Lower lobe of right lung (tissue), 2 donors: ENCODE measurements around the gene PRDM16. TPM values are rescaled to one million over a fixed set of nuclear protein-coding genes. Genes with fewer than 3 reads are reported as not detected.

Source experiments
- ATAC-seq, 2 donors: fragments of 200-7000 bp; cut with Tn5 transposase; one replicate each; pipeline ENCODE4 v1.9.1; 2020 to 2022; ENCODE audit warnings: mild to moderate bottlenecking in 2 of 2, moderate library complexity in 2 of 2
- DNase-seq: peaks from one replicate; pipeline ENCODE4 v3.0.0-alpha.2; 2020
- H3K27ac ChIP-seq: fragments of 200-600 bp; one replicate; pipeline ENCODE4 v1.8.0; 2022
- H3K27me3 ChIP-seq: fragments of 200-600 bp; one replicate; pipeline ENCODE4 v1.8.0; 2022; ENCODE audit warnings: low read depth
- H3K36me3 ChIP-seq: fragments of 200-600 bp; one replicate; pipeline ENCODE4 v1.8.0; 2022; ENCODE audit warnings: mild to moderate bottlenecking
- H3K4me1 ChIP-seq: fragments of 200-600 bp; one replicate; pipeline ENCODE4 v1.8.0; 2022
- H3K4me3 ChIP-seq: fragments of 200-600 bp; one replicate; pipeline ENCODE4 v1.8.0; 2022; ENCODE audit warnings: mild to moderate bottlenecking
- H3K9me3 ChIP-seq: fragments of 200-600 bp; one replicate; pipeline ENCODE4 v1.8.0; 2022
- CTCF ChIP-seq: fragments of 200-600 bp; IDR thresholded peaks from one replicate; pipeline ENCODE4 v1.8.0; 2022; ENCODE audit warnings: antibody characterized with exemption, mild to moderate bottlenecking
- intact Hi-C: fragments of 100-400 bp; cut with DNase I; formaldehyde crosslinking; loops from one replicate; pipeline ENCODE4 v1.11.0; 2022
- total RNA-seq: library from RNA; stranded (reverse); fragmentation: NEBNext Ultra II Directional; extraction: Animal tissue kit (Norgen Biotek cat#: 25700); gene quantifications from one replicate; pipeline ENCODE4 v1.2.1, GENCODE V29; 2021
- donor health status: DM: no; HTN: yes; CAD: no; lungs with severe emphysema.

PRDM16 gene
- total RNA-seq, 1 donor from 2014 or later = 19.2 TPM

GRCh38 chr1:3121401-3122210 is 52.6 kb downstream of the PRDM16 start:
- DNase-seq (no peak), ATAC-seq (no peak)
- H3K4me3 ChIP-seq = no peak overlapping the region
- H3K27ac ChIP-seq = no peak overlapping the region
- intact Hi-C loops = no loop called here
- no peaks in the 10 kb centered on the region for H3K9me3 ChIP-seq
- H3K4me1 ChIP-seq = peaks cover 4% of the 10 kb centered on the region
- H3K36me3 ChIP-seq = no peaks in the 10 kb centered on the region
- H3K27me3 ChIP-seq = peaks cover 5% of the 10 kb centered on the region
- TF ChIP-seq CTCF = no peak

GRCh38 chr1:3122311-3122710 is 53.3 kb downstream of the PRDM16 start:
- no peak for TF ChIP-seq CTCF
- H3K4me1 ChIP-seq = peaks cover 11% of the 10 kb centered on the region
- DNase-seq = no peak
- peaks cover 5% of the 10 kb centered on the region for H3K27me3 ChIP-seq
- H3K36me3 ChIP-seq = no peaks in the 10 kb centered on the region
- H3K27ac ChIP-seq = no peak overlapping the region
- H3K4me3 ChIP-seq = no peak overlapping the region
- no peaks in the 10 kb centered on the region for H3K9me3 ChIP-seq
- intact Hi-C loops = no loop called here
- ATAC-seq = no peak

GRCh38 chr1:3124246-3124645 is 55.2 kb downstream of the PRDM16 start:
- no peak overlapping the region for H3K27ac ChIP-seq
- TF ChIP-seq CTCF = no peak
- H3K4me3 ChIP-seq = no peak overlapping the region
- peaks cover 24% of the 10 kb centered on the region for H3K4me1 ChIP-seq
- intact Hi-C loops = no loop called here
- DNase-seq = no peak
- ATAC-seq = no peak
- H3K27me3 ChIP-seq = peaks cover 5% of the 10 kb centered on the region
- H3K36me3 ChIP-seq = no peaks in the 10 kb centered on the region
- H3K9me3 ChIP-seq = no peaks in the 10 kb centered on the region

GRCh38 chr1:3125078-3125477 is 56.1 kb downstream of the PRDM16 start:
- ATAC-seq (no peak), DNase-seq (no peak)
- peaks cover 24% of the 10 kb centered on the region for H3K4me1 ChIP-seq
- H3K4me3 ChIP-seq = no peak overlapping the region
- H3K36me3 ChIP-seq = no peaks in the 10 kb centered on the region
- no peaks in the 10 kb centered on the region for H3K27me3 ChIP-seq
- intact Hi-C loops = no loop called here
- no peak for TF ChIP-seq CTCF
- H3K9me3 ChIP-seq = no peaks in the 10 kb centered on the region
- H3K27ac ChIP-seq = no peak overlapping the region

GRCh38 chr1:3125546-3126368 is 56.8 kb downstream of the PRDM16 start:
- Histone ChIP-seq H3K36me3 (no peaks in the 10 kb centered on the region), H3K4me1 (peaks cover 24% of the 10 kb centered on the region), H3K4me3 (no peak overlapping the region), H3K27ac (peak overlapping the region; percentile 77), H3K27me3 (no peaks in the 10 kb centered on the region), H3K9me3 (no peaks in the 10 kb centered on the region)
- no peak for TF ChIP-seq CTCF
- DNase-seq (no peak), ATAC-seq (no peak)
- intact Hi-C loops = no loop called here
